ENCODE data around the gene DLL4.

DLL4 gene

GRCh38 chr15:40930430-40931299 lies 1.5 kb downstream of the DLL4 start:
- Histone ChIP-seq H2BK5ac (ENCODE audit: low read depth, low read length, poor library complexity, severe bottlenecking) (no peak overlapping the region), H2BK120ac (ENCODE audit: low read depth, low read length) (no peak overlapping the region), H3K36me3 (ENCODE audit: control insufficient read depth in 1 of 2, insufficient read depth in 2 of 2, low read depth in 1 of 2, low read length in 2 of 2) (no peaks in the 10 kb centered on the region), H3K14ac (ENCODE audit: low read length in 2 of 2) (no peak overlapping the region), H2AK5ac (ENCODE audit: low read length, severe bottlenecking) (no peak overlapping the region), H3K79me1 (replicated peaks; ENCODE audit: low read length, poor library complexity, severe bottlenecking) (no peaks in the 10 kb centered on the region), H3K27ac (ENCODE audit: low read length, poor library complexity, severe bottlenecking) (no peak overlapping the region), H4K91ac (ENCODE audit: low read length) (no peak overlapping the region), H3K4me3 (ENCODE audit: insufficient read depth in 1 of 2, low read depth in 1 of 2, low read length in 2 of 2) (peak overlapping the region; percentile 12 to 56), H3K9ac (ENCODE audit: low read length) (no peak overlapping the region), H3K4me1 (ENCODE audit: control insufficient read depth, insufficient read depth, low read depth, low read length) (peaks cover 57% of the 10 kb centered on the region), H2BK12ac (ENCODE audit: low read length in 2 of 2) (no peak overlapping the region), H2BK15ac (ENCODE audit: low read depth, poor library complexity, severe bottlenecking) (no peak overlapping the region), H3K4me2 (ENCODE audit: low read length, poor library complexity, severe bottlenecking) (peak overlapping the region; percentile 84), H2AFZ (ENCODE audit: low read depth, low read length) (peak overlapping the region; percentile 30), H3K27me3 (ENCODE audit: control insufficient read depth in 1 of 2, insufficient read depth in 1 of 2, low read length in 2 of 2) (peaks cover 64 to 90% of the 10 kb centered on the region in 2 experiments), H3K9me3 (ENCODE audit: control insufficient read depth, low read length) (no peaks in the 10 kb centered on the region), H3K4ac (ENCODE audit: low read depth in 1 of 2, low read length in 2 of 2) (peak overlapping the region in 1 of 2 experiments; percentile 4), H3K23ac (ENCODE audit: low read length in 2 of 2) (peak overlapping the region in 1 of 2 experiments; percentile 23), H3K18ac (ENCODE audit: low read depth in 1 of 2, low read length in 2 of 2) (no peak overlapping the region), H4K8ac (ENCODE audit: low read length) (no peak overlapping the region)
- 1% methylated on average over 40 of the region's 46 CpGs for WGBS
- peak; percentile 66 for DNase-seq

- no peak overlapping the region for H2BK5ac ChIP-seq (ENCODE audit: low read depth, low read length, poor library complexity, severe bottlenecking)
- H3K27ac ChIP-seq (ENCODE audit: low read length, poor library complexity, severe bottlenecking) = no peak overlapping the region
- no peak overlapping the region for H3K4me3 ChIP-seq (ENCODE audit: insufficient read depth in 1 of 2, low read depth in 1 of 2, low read length in 2 of 2)
- no peak overlapping the region for H4K91ac ChIP-seq (ENCODE audit: low read length)
- H2BK120ac ChIP-seq (ENCODE audit: low read depth, low read length) = no peak overlapping the region
- no peak overlapping the region for H3K9ac ChIP-seq (ENCODE audit: low read length)
- H3K27me3 ChIP-seq (ENCODE audit: control insufficient read depth in 1 of 2, insufficient read depth in 1 of 2, low read length in 2 of 2) = peaks cover 57 to 89% of the 10 kb centered on the region in 2 experiments
- H3K36me3 ChIP-seq (ENCODE audit: control insufficient read depth in 1 of 2, insufficient read depth in 2 of 2, low read depth in 1 of 2, low read length in 2 of 2) = peaks cover 0 to 4% of the 10 kb centered on the region in 2 experiments
- 88% methylated on average over 16 of the region's 16 CpGs for WGBS
- no peak overlapping the region for H3K4me2 ChIP-seq (ENCODE audit: low read length, poor library complexity, severe bottlenecking)
- H3K4me1 ChIP-seq (ENCODE audit: control insufficient read depth, insufficient read depth, low read depth, low read length) = peaks cover 49% of the 10 kb centered on the region
- H4K8ac ChIP-seq (ENCODE audit: low read length) = peak overlapping the region; percentile 45
- H2AFZ ChIP-seq (ENCODE audit: low read depth, low read length) = no peak overlapping the region
- H3K9me3 ChIP-seq (ENCODE audit: control insufficient read depth, low read length) = no peaks in the 10 kb centered on the region
- H3K23ac ChIP-seq (ENCODE audit: low read length in 2 of 2) = no peak overlapping the region
- H2BK15ac ChIP-seq (ENCODE audit: low read depth, poor library complexity, severe bottlenecking) = no peak overlapping the region
- H3K14ac ChIP-seq (ENCODE audit: low read length in 2 of 2) = no peak overlapping the region
- H3K79me1 ChIP-seq (replicated peaks; ENCODE audit: low read length, poor library complexity, severe bottlenecking) = no peaks in the 10 kb centered on the region
- no peak overlapping the region for H3K4ac ChIP-seq (ENCODE audit: low read depth in 1 of 2, low read length in 2 of 2)
- no peak overlapping the region for H2AK5ac ChIP-seq (ENCODE audit: low read length, severe bottlenecking)
- no peak overlapping the region for H3K18ac ChIP-seq (ENCODE audit: low read depth in 1 of 2, low read length in 2 of 2)
- no peak overlapping the region for H2BK12ac ChIP-seq (ENCODE audit: low read length in 2 of 2)
- no peak for DNase-seq
Observed at GRCh38 chr15:40931300-40932142, 2.4 kb downstream of the DLL4 start.

- Histone ChIP-seq H3K9ac (ENCODE audit: low read length) (no peak overlapping the region), H3K27me3 (ENCODE audit: control insufficient read depth in 1 of 2, insufficient read depth in 1 of 2, low read length in 2 of 2) (peaks cover 51 to 83% of the 10 kb centered on the region in 2 experiments), H3K23ac (ENCODE audit: low read length in 2 of 2) (no peak overlapping the region), H3K4me1 (ENCODE audit: control insufficient read depth, insufficient read depth, low read depth, low read length) (peaks cover 48% of the 10 kb centered on the region), H3K14ac (ENCODE audit: low read length in 2 of 2) (no peak overlapping the region), H2BK5ac (ENCODE audit: low read depth, low read length, poor library complexity, severe bottlenecking) (no peak overlapping the region), H2BK120ac (ENCODE audit: low read depth, low read length) (no peak overlapping the region), H2AFZ (ENCODE audit: low read depth, low read length) (no peak overlapping the region), H3K9me3 (ENCODE audit: control insufficient read depth, low read length) (no peaks in the 10 kb centered on the region), H2BK12ac (ENCODE audit: low read length in 2 of 2) (no peak overlapping the region), H3K4ac (ENCODE audit: low read depth in 1 of 2, low read length in 2 of 2) (no peak overlapping the region), H4K91ac (ENCODE audit: low read length) (no peak overlapping the region), H3K4me3 (ENCODE audit: insufficient read depth in 1 of 2, low read depth in 1 of 2, low read length in 2 of 2) (no peak overlapping the region), H3K27ac (ENCODE audit: low read length, poor library complexity, severe bottlenecking) (no peak overlapping the region), H2BK15ac (ENCODE audit: low read depth, poor library complexity, severe bottlenecking) (no peak overlapping the region), H3K4me2 (ENCODE audit: low read length, poor library complexity, severe bottlenecking) (no peak overlapping the region), H3K79me1 (replicated peaks; ENCODE audit: low read length, poor library complexity, severe bottlenecking) (no peaks in the 10 kb centered on the region), H3K36me3 (ENCODE audit: control insufficient read depth in 1 of 2, insufficient read depth in 2 of 2, low read depth in 1 of 2, low read length in 2 of 2) (peaks cover 0 to 4% of the 10 kb centered on the region in 2 experiments), H4K8ac (ENCODE audit: low read length) (no peak overlapping the region), H3K18ac (ENCODE audit: low read depth in 1 of 2, low read length in 2 of 2) (no peak overlapping the region), H2AK5ac (ENCODE audit: low read length, severe bottlenecking) (no peak overlapping the region)
- WGBS = 64% methylated on average over 8 of the region's 8 CpGs
- no peak for DNase-seq
Observed at GRCh38 chr15:40932156-40932555, 3.0 kb downstream of the DLL4 start.
